Stomach (tissue), 4 donors: Measurements from ENCODE around the gene CYP24A1.

ENCODE experiments used
- POLR2A ChIP-seq, 4 donors: fragments of 450-650 bp; IDR thresholded peaks; one replicate each; pipeline ENCODE4 v1.6.1; 2016; ENCODE audit warnings: antibody characterized with exemption in 4 of 4, control low read depth in 2 of 4, mild to moderate bottlenecking in 1 of 4, moderate library complexity in 1 of 4
- TF ChIP-seq, protein P1 (sequence below), 7 experiments: fragments of 450-650 bp in 4 of 7; fragments of 200-600 bp in 3 of 7; sonication (generic) in 3 of 7; IDR thresholded peaks; one replicate each; pipeline ENCODE4 v1.5.1; 2016 to 2019; ENCODE audit warnings: antibody characterized with exemption in 7 of 7, control low read depth in 2 of 7, mild to moderate bottlenecking in 1 of 7

- TF ChIP-seq, protein P1, sequence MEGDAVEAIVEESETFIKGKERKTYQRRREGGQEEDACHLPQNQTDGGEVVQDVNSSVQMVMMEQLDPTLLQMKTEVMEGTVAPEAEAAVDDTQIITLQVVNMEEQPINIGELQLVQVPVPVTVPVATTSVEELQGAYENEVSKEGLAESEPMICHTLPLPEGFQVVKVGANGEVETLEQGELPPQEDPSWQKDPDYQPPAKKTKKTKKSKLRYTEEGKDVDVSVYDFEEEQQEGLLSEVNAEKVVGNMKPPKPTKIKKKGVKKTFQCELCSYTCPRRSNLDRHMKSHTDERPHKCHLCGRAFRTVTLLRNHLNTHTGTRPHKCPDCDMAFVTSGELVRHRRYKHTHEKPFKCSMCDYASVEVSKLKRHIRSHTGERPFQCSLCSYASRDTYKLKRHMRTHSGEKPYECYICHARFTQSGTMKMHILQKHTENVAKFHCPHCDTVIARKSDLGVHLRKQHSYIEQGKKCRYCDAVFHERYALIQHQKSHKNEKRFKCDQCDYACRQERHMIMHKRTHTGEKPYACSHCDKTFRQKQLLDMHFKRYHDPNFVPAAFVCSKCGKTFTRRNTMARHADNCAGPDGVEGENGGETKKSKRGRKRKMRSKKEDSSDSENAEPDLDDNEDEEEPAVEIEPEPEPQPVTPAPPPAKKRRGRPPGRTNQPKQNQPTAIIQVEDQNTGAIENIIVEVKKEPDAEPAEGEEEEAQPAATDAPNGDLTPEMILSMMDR (IDR thresholded peaks at IDR 0.05): no peak
- TF ChIP-seq POLR2A (IDR thresholded peaks at IDR 0.05): no peak
These were observed 16.6 kb downstream of the CYP24A1 start for GRCh38 chr20:54156981-54157835.
